Effector memory CD4-positive, alpha-beta T cell (primary cell): Measurements from ENCODE around the gene AHSP.
"Not testable (repeated sequence)": the region's sequence is repeated elsewhere in the genome, so short reads cannot be mapped to it uniquely, and the experiment has no call there.

ENCODE experiments used
- DNase-seq, 3 donors: peaks; one replicate each; pipeline ENCODE4 v3.0.0-alpha.2; 2020
- H3K27ac ChIP-seq: 2 replicates; pipeline ENCODE4 v1.7.0; 2013; ENCODE audit warnings: mild to moderate bottlenecking, low read length, moderate library complexity; ENCODE audit not compliant: insufficient read depth, poor library complexity, severe bottlenecking
- H3K27me3 ChIP-seq: replicated peaks from 2 replicates; pipeline ENCODE4 v1.7.0; 2013; ENCODE audit warnings: mild to moderate bottlenecking, low read length; ENCODE audit not compliant: insufficient read depth, control insufficient read depth, poor library complexity, severe bottlenecking
- H3K36me3 ChIP-seq: 2 replicates; pipeline ENCODE4 v1.7.0; 2013; ENCODE audit warnings: mild to moderate bottlenecking, low read length, moderate library complexity; ENCODE audit not compliant: control insufficient read depth, insufficient read depth
- H3K4me1 ChIP-seq: 2 replicates; pipeline ENCODE4 v1.7.0; 2013; ENCODE audit warnings: low read length, mild to moderate bottlenecking; ENCODE audit not compliant: control insufficient read depth, insufficient read depth, poor library complexity, severe bottlenecking
- H3K4me3 ChIP-seq: 2 replicates; pipeline ENCODE4 v1.7.0; 2013; ENCODE audit warnings: low read length, low read depth, mild to moderate bottlenecking; ENCODE audit not compliant: insufficient read depth, poor library complexity, severe bottlenecking
- H3K9me3 ChIP-seq: 2 replicates; pipeline ENCODE4 v1.7.0; 2013; ENCODE audit warnings: mild to moderate bottlenecking, low read length, moderate library complexity; ENCODE audit not compliant: control insufficient read depth

Gene AHSP

GRCh38 chr16:31499928-31500327, 27.8 kb upstream of the AHSP start:
- Histone ChIP-seq H3K4me3 (no peak overlapping the region), H3K27me3 (no peaks in the 10 kb centered on the region), H3K36me3 (peaks cover 44% of the 10 kb centered on the region), H3K4me1 (no peaks in the 10 kb centered on the region), H3K27ac (no peak overlapping the region), H3K9me3 (no peaks in the 10 kb centered on the region)
- DNase-seq = no peak

GRCh38 chr16:31501226-31501965, 26.3 kb upstream of the AHSP start:
- Histone ChIP-seq H3K36me3 (peaks cover 30% of the 10 kb centered on the region), H3K27me3 (no peaks in the 10 kb centered on the region), H3K4me3 (no peak overlapping the region), H3K9me3 (no peaks in the 10 kb centered on the region), H3K27ac (no peak overlapping the region), H3K4me1 (no peaks in the 10 kb centered on the region)
- no peak for DNase-seq

GRCh38 chr16:31501966-31502348, 25.7 kb upstream of the AHSP start:
- Histone ChIP-seq H3K4me3 (no peak overlapping the region), H3K27ac (no peak overlapping the region), H3K4me1 (no peaks in the 10 kb centered on the region), H3K9me3 (no peaks in the 10 kb centered on the region), H3K27me3 (no peaks in the 10 kb centered on the region), H3K36me3 (peaks cover 24% of the 10 kb centered on the region)
- no peak for DNase-seq

GRCh38 chr16:31502981-31503380, 24.7 kb upstream of the AHSP start:
- peaks cover 8% of the 10 kb centered on the region for H3K4me1 ChIP-seq
- no peak for DNase-seq
- peaks cover 19% of the 10 kb centered on the region for H3K36me3 ChIP-seq
- no peaks in the 10 kb centered on the region for H3K9me3 ChIP-seq
- no peak overlapping the region for H3K4me3 ChIP-seq
- H3K27ac ChIP-seq = no peak overlapping the region
- H3K27me3 ChIP-seq = no peaks in the 10 kb centered on the region

- H3K27ac ChIP-seq, H3K9me3 ChIP-seq, DNase-seq, H3K4me3 ChIP-seq, H3K27me3 ChIP-seq, H3K4me1 ChIP-seq: not testable (repeated sequence)
- peaks cover 13% of the 10 kb centered on the region for H3K36me3 ChIP-seq
Observed at GRCh38 chr16:31503555-31503954, 24.1 kb upstream of the AHSP start.

GRCh38 chr16:31504159-31504558, 23.5 kb upstream of the AHSP start:
- Histone ChIP-seq H3K36me3 (peaks cover 8% of the 10 kb centered on the region), H3K27me3 (no peaks in the 10 kb centered on the region), H3K4me3 (no peak overlapping the region), H3K4me1 (peaks cover 12% of the 10 kb centered on the region), H3K9me3 (no peaks in the 10 kb centered on the region), H3K27ac (no peak overlapping the region)
- no peak for DNase-seq

- H3K4me1 ChIP-seq = peaks cover 18% of the 10 kb centered on the region
- DNase-seq = no peak
- peaks cover 2% of the 10 kb centered on the region for H3K36me3 ChIP-seq
- no peak overlapping the region for H3K27ac ChIP-seq
- no peaks in the 10 kb centered on the region for H3K9me3 ChIP-seq
- H3K4me3 ChIP-seq = no peak overlapping the region
- H3K27me3 ChIP-seq = no peaks in the 10 kb centered on the region
Observed at GRCh38 chr16:31505483-31505882, 22.2 kb upstream of the AHSP start.

GRCh38 chr16:31507617-31507928, 20.1 kb upstream of the AHSP start:
- Histone ChIP-seq H3K36me3 (no peaks in the 10 kb centered on the region), H3K4me3 (peak overlapping the region; percentile 98), H3K27me3 (no peaks in the 10 kb centered on the region), H3K27ac (peak overlapping the region; percentile 73), H3K9me3 (no peaks in the 10 kb centered on the region), H3K4me1 (peaks cover 18% of the 10 kb centered on the region)
- no peak for DNase-seq

GRCh38 chr16:31507929-31508705, 19.6 kb upstream of the AHSP start, which contains the start of gene RUSF1:
RUSF1 (minus strand) TSS chr16:31508391; CDS start chr16:31508373, 18 bp downstream.
- Histone ChIP-seq H3K27ac (peak within 1 kb of the TSS; percentile 73), H3K4me1 (peaks cover 18% of the 10 kb centered on the region), H3K9me3 (no peaks in the 10 kb centered on the region), H3K27me3 (no peaks in the 10 kb centered on the region), H3K4me3 (peak within 1 kb of the TSS; percentile 98), H3K36me3 (no peaks in the 10 kb centered on the region)
- DNase-seq = peak; percentile 57 to 70 (median 62)

- no peak for DNase-seq
- Histone ChIP-seq H3K27me3 (no peaks in the 10 kb centered on the region), H3K4me1 (peaks cover 18% of the 10 kb centered on the region), H3K27ac (peak overlapping the region; percentile 73), H3K9me3 (no peaks in the 10 kb centered on the region), H3K36me3 (no peaks in the 10 kb centered on the region), H3K4me3 (peak overlapping the region; percentile 98)
Observed at GRCh38 chr16:31508706-31509195, 18.9 kb upstream of the AHSP start.
